ENCODE data around the gene MTMR12. TPM values are rescaled to one million over a fixed set of nuclear protein-coding genes. Genes with fewer than 3 reads are reported as not detected.

MTMR12 gene
- total RNA-seq, result 14.8 and 25.5 TPM in 2 replicates

DNA sequence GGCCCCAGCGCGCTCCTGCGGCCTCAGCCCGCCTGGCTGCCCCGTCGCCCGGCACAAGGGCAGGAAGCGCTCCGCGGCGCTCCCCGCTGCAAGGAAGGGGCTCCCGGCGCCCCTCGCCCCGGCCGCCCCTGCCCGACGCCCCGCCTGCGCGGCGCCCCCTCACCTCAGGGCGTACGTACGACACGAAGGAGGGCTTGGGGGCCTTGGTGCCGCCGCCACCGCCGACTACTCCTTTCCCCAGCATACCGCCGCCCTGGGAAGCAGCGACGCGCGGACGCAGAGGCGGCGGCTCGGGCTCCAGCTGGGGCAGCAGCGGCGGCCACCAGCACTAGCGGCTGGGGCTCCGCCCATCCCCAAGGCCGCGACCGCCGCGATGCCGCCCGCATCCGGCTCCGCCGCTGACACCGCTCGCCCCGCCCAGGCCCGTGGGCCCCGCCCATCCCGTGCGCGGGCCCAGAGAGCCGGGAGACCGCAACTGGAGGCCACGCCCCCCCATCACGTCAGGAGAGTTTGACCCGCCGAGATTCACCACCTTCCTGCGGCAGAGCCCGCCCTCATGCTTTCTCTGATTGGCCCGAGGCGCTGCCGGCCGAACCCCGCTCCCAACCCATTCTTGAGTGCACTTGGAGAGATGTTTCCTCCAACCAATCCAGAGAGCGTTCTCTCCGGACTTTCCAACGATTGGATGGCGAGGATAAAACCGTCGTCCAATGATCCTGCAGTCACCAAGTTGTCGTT is at the start of gene MTMR12:
Gene MTMR12 (minus strand): TSS at position 345 of the 738 bp plus-strand sequence. CDS start 101 bp downstream, at position 244.

Other genes starting within 250 kb of the MTMR12 start
- 68.6 and 71.1 TPM in 2 replicates for gene GOLPH3, start 138.6 kb downstream of the MTMR12 start, total RNA-seq
- 87.9 and 108 TPM in 2 replicates for gene ZFR, start 131.8 kb upstream of the MTMR12 start, total RNA-seq